GM23338 (cell line): ENCODE measurements around the gene CCN2. TPM values are rescaled to one million over a fixed set of nuclear protein-coding genes. Genes with fewer than 3 reads are reported as not detected.

Source experiments
- ATAC-seq: fragments of 200-7000 bp; cut with Tn5 transposase; 3 replicates; pipeline ENCODE4 v1.9.1; 2020
- DNase-seq: peaks from one replicate; pipeline ENCODE4 v3.0.0-alpha.2; 2015; ENCODE audit warnings: low spot score
- H2AFZ ChIP-seq: fragments of 200-600 bp; sonication (generic); 2 replicates; pipeline ENCODE4 v1.8.0; 2016; ENCODE audit warnings: antibody characterized with exemption, mild to moderate bottlenecking, moderate library complexity
- H3F3A ChIP-seq: fragments of 200-600 bp; sonication (generic); replicated peaks from 2 replicates; pipeline ENCODE4 v1.8.0; 2017; ENCODE audit warnings: antibody characterized with exemption, mixed run types, low read depth
- H3K27ac ChIP-seq: fragments of 200-600 bp; sonication (generic); 2 replicates; pipeline ENCODE4 v1.6.1; 2016; ENCODE audit warnings: low read depth
- H3K27me3 ChIP-seq: fragments of 200-600 bp; sonication (generic); 2 replicates; pipeline ENCODE4 v1.8.0; 2016; ENCODE audit warnings: mild to moderate bottlenecking, mixed run types, moderate library complexity; ENCODE audit not compliant: insufficient read depth
- H3K36me3 ChIP-seq: fragments of 200-600 bp; sonication (generic); 2 replicates; pipeline ENCODE4 v1.8.0; 2016; ENCODE audit warnings: mild to moderate bottlenecking; ENCODE audit not compliant: insufficient read depth
- H3K4me1 ChIP-seq: fragments of 200-600 bp; sonication (generic); 2 replicates; pipeline ENCODE4 v1.8.0; 2016; ENCODE audit warnings: mild to moderate bottlenecking, moderate library complexity; ENCODE audit not compliant: insufficient read depth
- H3K4me2 ChIP-seq: fragments of 200-600 bp; sonication (generic); 2 replicates; pipeline ENCODE4 v1.7.1; 2017; ENCODE audit warnings: mixed run types
- H3K4me3 ChIP-seq: fragments of 200-600 bp; sonication (generic); 2 replicates; pipeline ENCODE4 v1.6.1; 2016; ENCODE audit warnings: mixed run types
- H3K79me2 ChIP-seq: fragments of 200-600 bp; sonication (generic); replicated peaks from 2 replicates; pipeline ENCODE4 v1.8.0; 2017; ENCODE audit warnings: mild to moderate bottlenecking; ENCODE audit not compliant: insufficient read depth
- H3K9me2 ChIP-seq: fragments of 200-600 bp; sonication (generic); 2 replicates; pipeline ENCODE4 v1.8.0; 2017; ENCODE audit not compliant: insufficient read depth
- H4K20me1 ChIP-seq: fragments of 200-600 bp; sonication (generic); replicated peaks from 2 replicates; pipeline ENCODE4 v1.8.0; 2017; ENCODE audit warnings: mild to moderate bottlenecking; ENCODE audit not compliant: insufficient read depth
- H3K27ac Mint-ChIP-seq: 2 replicates; pipeline ENCODE4 v1.8.0; 2020; ENCODE audit warnings: inconsistent platforms, mild to moderate bottlenecking, moderate library complexity, mixed read lengths
- H3K27me3 Mint-ChIP-seq: 3 replicates; pipeline ENCODE4 v1.8.0; 2022; ENCODE audit warnings: low read depth, mild to moderate bottlenecking, moderate library complexity, mixed read lengths, inconsistent platforms; ENCODE audit not compliant: insufficient read depth, poor library complexity
- H3K36me3 Mint-ChIP-seq: 3 replicates; pipeline ENCODE4 v1.8.0; 2021; ENCODE audit warnings: low read depth, mild to moderate bottlenecking, inconsistent platforms, moderate library complexity, mixed read lengths
- H3K4me1 Mint-ChIP-seq: 3 replicates; pipeline ENCODE4 v1.8.0; 2020; ENCODE audit warnings: mild to moderate bottlenecking, inconsistent platforms, mixed read lengths
- H3K4me3 Mint-ChIP-seq: 3 replicates; pipeline ENCODE4 v1.8.0; 2021; ENCODE audit warnings: moderate library complexity, mild to moderate bottlenecking, inconsistent platforms, mixed read lengths
- H3K9me3 Mint-ChIP-seq: 3 replicates; pipeline ENCODE4 v1.8.0; 2020; ENCODE audit warnings: moderate library complexity, mild to moderate bottlenecking, inconsistent platforms, mixed read lengths
- EZH2phosphoT487 ChIP-seq: fragments of 200-600 bp; sonication (generic); IDR thresholded peaks from one replicate; pipeline ENCODE4 v1.8.1; 2018; ENCODE audit warnings: antibody characterized with exemption; ENCODE audit not compliant: unreplicated experiment
- NANOG ChIP-seq: IDR thresholded peaks from 2 replicates; pipeline ENCODE4 v1.6.1; 2016; ENCODE audit warnings: antibody characterized with exemption, borderline replicate concordance
- ZNF462 ChIP-seq: fragments of 250-450 bp; sonication (Bioruptor Pico); IDR thresholded peaks from 2 replicates; pipeline ENCODE4 v1.5.0; 2020; ENCODE audit warnings: mild to moderate bottlenecking, moderate library complexity
- polyA plus RNA-seq: library from polyadenylated mRNA; unstranded; fragments of >200 nt; fragmentation: Nextera tagmentation; extraction: Ambion mirVana; gene quantifications from 2 replicates; pipeline ENCODE4 v1.2.1, GENCODE V29; 2016
- total RNA-seq: library from RNA; depleted of rRNA; stranded (reverse); fragments of >200 nt; shearing (Covaris generic); gene quantifications from 2 replicates; pipeline ENCODE4 v1.2.3, GENCODE V29; 2014
- TF ChIP-seq, protein P1 (sequence below), 2 experiments: fragments of 200-600 bp in 1 of 2; sonication (generic) in 1 of 2; conservative IDR thresholded peaks; 2 replicates each; pipeline versions ENCODE4 v1.5.1 to v1.6.1; 2016 to 2017; ENCODE audit warnings: antibody characterized with exemption in 2 of 2, low read depth in 2 of 2, mild to moderate bottlenecking in 2 of 2, moderate library complexity in 1 of 2
- TF ChIP-seq, protein P2 (sequence below): IDR thresholded peaks from one replicate; pipeline ENCODE4 v1.6.1; 2018; ENCODE audit warnings: antibody characterized with exemption; ENCODE audit not compliant: unreplicated experiment

Gene CCN2
- total and polyA plus RNA-seq, 2 experiments from 2014 or later, result 128 to 159 TPM

DNA sequence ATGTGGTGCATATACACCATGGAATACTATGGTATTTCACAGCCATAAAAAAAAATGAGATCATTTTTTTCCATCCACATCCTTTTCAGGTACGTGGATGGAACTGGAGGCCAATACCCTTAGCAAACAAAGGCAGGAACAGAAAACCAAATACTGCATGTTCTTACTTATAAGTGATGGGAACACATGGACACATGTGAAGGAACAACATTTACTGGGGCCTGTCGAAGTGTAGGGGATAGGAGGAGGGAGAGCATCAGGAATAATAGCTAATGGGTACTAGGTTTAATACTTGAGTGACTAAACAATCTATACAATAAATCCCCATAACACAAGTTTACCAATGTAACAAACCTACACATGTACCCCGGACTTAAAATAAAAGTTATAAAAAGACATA is 30.5 kb downstream of the CCN2 start:
- DNase-seq, result no peak
- Histone ChIP-seq H3K27ac (no peak overlapping the region), H3K4me1 (no peaks in the 10 kb centered on the region), H4K20me1 (peaks cover 11% of the 10 kb centered on the region), H2AFZ (no peak overlapping the region), H3F3A (peaks cover 39% of the 10 kb centered on the region), H3K36me3 (peaks cover 19% of the 10 kb centered on the region), H3K79me2 (no peaks in the 10 kb centered on the region), H3K9me2 (no peaks in the 10 kb centered on the region), H3K27me3 (no peaks in the 10 kb centered on the region), H3K4me3 (no peak overlapping the region), H3K4me2 (no peak overlapping the region)
- peaks cover 44% of the 10 kb centered on the region for H3K9me3 Mint-ChIP-seq
- peaks cover 43% of the 10 kb centered on the region for H3K36me3 Mint-ChIP-seq
- no peak overlapping the region for H3K4me3 Mint-ChIP-seq
- H3K4me1 Mint-ChIP-seq, result peaks cover 11% of the 10 kb centered on the region; the same call in 1 of the 3 replicates
- TF ChIP-seq, protein P1, sequence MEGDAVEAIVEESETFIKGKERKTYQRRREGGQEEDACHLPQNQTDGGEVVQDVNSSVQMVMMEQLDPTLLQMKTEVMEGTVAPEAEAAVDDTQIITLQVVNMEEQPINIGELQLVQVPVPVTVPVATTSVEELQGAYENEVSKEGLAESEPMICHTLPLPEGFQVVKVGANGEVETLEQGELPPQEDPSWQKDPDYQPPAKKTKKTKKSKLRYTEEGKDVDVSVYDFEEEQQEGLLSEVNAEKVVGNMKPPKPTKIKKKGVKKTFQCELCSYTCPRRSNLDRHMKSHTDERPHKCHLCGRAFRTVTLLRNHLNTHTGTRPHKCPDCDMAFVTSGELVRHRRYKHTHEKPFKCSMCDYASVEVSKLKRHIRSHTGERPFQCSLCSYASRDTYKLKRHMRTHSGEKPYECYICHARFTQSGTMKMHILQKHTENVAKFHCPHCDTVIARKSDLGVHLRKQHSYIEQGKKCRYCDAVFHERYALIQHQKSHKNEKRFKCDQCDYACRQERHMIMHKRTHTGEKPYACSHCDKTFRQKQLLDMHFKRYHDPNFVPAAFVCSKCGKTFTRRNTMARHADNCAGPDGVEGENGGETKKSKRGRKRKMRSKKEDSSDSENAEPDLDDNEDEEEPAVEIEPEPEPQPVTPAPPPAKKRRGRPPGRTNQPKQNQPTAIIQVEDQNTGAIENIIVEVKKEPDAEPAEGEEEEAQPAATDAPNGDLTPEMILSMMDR (conservative IDR thresholded peaks at IDR 0.05; ENCODE audit: low read depth in 2 of 2), result no peak
- TF ChIP-seq EZH2phosphoT487 (no peak), NANOG (no peak), ZNF462 (no peak)
- TF ChIP-seq, protein P2, sequence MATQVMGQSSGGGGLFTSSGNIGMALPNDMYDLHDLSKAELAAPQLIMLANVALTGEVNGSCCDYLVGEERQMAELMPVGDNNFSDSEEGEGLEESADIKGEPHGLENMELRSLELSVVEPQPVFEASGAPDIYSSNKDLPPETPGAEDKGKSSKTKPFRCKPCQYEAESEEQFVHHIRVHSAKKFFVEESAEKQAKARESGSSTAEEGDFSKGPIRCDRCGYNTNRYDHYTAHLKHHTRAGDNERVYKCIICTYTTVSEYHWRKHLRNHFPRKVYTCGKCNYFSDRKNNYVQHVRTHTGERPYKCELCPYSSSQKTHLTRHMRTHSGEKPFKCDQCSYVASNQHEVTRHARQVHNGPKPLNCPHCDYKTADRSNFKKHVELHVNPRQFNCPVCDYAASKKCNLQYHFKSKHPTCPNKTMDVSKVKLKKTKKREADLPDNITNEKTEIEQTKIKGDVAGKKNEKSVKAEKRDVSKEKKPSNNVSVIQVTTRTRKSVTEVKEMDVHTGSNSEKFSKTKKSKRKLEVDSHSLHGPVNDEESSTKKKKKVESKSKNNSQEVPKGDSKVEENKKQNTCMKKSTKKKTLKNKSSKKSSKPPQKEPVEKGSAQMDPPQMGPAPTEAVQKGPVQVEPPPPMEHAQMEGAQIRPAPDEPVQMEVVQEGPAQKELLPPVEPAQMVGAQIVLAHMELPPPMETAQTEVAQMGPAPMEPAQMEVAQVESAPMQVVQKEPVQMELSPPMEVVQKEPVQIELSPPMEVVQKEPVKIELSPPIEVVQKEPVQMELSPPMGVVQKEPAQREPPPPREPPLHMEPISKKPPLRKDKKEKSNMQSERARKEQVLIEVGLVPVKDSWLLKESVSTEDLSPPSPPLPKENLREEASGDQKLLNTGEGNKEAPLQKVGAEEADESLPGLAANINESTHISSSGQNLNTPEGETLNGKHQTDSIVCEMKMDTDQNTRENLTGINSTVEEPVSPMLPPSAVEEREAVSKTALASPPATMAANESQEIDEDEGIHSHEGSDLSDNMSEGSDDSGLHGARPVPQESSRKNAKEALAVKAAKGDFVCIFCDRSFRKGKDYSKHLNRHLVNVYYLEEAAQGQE, result no peak
- no peak overlapping the region for H3K27ac Mint-ChIP-seq
- ATAC-seq, result no peak
- H3K27me3 Mint-ChIP-seq, result peaks cover 8% of the 10 kb centered on the region
